Keratinocyte (primary cell): ENCODE measurements around the gene ZNF880.
"Not testable (repeated sequence)": the region's sequence is repeated elsewhere in the genome, so short reads cannot be mapped to it uniquely, and the experiment has no call there.

Experiments
- EZH2 ChIP-seq: IDR thresholded peaks from one replicate; pipeline ENCODE4 v1.6.1; 2012; ENCODE audit warnings: inconsistent platforms, mild to moderate bottlenecking, low read length, moderate library complexity
- TF ChIP-seq, protein P1 (sequence below), 3 experiments: IDR thresholded peaks in 1 of 3; conservative IDR thresholded peaks in 1 of 3; optimal IDR thresholded peaks in 1 of 3; 2 replicates in 2 of 3; 3 replicates in 1 of 3; pipeline versions ENCODE3 to v1.5.1; 2011; ENCODE audit warnings: low read length in 3 of 3, mild to moderate bottlenecking in 3 of 3, moderate library complexity in 2 of 3, control low read depth in 1 of 3, inconsistent platforms in 1 of 3; ENCODE audit not compliant: insufficient read depth in 2 of 3; ENCODE audit errors: extremely low read depth in 1 of 3

DNA sequence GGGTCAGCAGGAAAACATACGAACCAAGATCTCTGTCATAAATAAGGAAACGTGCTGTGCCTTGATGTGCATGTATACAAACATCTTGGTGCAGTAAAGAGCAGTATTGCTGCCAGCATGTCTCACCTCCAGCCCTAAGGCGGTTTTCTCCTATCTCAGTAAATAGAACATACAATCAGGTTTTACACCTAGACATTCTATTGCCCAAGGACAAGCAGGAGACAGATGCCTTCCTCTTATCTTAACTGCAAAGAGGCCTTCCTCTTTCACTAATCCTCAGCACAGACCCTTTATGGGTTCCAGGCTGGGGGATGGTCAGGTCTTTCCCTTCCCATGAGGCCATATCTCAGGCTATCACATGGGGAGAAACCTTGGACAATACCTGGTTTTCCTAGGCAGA, 30.7 kb upstream of the ZNF880 start:
- TF ChIP-seq, protein P1, sequence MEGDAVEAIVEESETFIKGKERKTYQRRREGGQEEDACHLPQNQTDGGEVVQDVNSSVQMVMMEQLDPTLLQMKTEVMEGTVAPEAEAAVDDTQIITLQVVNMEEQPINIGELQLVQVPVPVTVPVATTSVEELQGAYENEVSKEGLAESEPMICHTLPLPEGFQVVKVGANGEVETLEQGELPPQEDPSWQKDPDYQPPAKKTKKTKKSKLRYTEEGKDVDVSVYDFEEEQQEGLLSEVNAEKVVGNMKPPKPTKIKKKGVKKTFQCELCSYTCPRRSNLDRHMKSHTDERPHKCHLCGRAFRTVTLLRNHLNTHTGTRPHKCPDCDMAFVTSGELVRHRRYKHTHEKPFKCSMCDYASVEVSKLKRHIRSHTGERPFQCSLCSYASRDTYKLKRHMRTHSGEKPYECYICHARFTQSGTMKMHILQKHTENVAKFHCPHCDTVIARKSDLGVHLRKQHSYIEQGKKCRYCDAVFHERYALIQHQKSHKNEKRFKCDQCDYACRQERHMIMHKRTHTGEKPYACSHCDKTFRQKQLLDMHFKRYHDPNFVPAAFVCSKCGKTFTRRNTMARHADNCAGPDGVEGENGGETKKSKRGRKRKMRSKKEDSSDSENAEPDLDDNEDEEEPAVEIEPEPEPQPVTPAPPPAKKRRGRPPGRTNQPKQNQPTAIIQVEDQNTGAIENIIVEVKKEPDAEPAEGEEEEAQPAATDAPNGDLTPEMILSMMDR (optimal IDR thresholded peaks at IDR 0.05 in 1 of 3, IDR thresholded peaks at IDR 0.05 in 1 of 3, conservative IDR thresholded peaks at IDR 0.05 in 1 of 3; ENCODE audit: extremely low read depth in 1 of 3, insufficient read depth in 2 of 3, low read length in 3 of 3), result not testable (repeated sequence)
- TF ChIP-seq EZH2, result not testable (repeated sequence)
